Measurements from ENCODE around the gene OSBPL3.

DNA sequence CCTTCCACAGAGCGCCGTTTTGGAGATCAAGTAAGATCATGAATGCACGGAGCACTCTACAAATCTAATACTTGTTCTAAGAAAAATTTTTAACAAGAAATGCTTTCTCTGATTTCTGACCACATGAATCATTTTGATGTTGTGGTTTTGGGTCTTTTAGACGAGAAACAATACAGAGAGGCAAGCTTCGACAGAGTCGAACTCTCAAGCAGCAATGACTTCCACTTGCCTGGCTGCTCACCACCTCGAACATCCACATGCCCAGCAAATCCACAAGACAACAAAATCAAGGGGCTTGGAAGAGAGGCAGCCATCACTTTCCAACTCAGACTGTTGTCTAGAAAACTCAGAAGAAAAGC is 153.3 kb downstream of the OSBPL3 start:
- TF ChIP-seq, protein P1, sequence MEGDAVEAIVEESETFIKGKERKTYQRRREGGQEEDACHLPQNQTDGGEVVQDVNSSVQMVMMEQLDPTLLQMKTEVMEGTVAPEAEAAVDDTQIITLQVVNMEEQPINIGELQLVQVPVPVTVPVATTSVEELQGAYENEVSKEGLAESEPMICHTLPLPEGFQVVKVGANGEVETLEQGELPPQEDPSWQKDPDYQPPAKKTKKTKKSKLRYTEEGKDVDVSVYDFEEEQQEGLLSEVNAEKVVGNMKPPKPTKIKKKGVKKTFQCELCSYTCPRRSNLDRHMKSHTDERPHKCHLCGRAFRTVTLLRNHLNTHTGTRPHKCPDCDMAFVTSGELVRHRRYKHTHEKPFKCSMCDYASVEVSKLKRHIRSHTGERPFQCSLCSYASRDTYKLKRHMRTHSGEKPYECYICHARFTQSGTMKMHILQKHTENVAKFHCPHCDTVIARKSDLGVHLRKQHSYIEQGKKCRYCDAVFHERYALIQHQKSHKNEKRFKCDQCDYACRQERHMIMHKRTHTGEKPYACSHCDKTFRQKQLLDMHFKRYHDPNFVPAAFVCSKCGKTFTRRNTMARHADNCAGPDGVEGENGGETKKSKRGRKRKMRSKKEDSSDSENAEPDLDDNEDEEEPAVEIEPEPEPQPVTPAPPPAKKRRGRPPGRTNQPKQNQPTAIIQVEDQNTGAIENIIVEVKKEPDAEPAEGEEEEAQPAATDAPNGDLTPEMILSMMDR (IDR thresholded peaks at IDR 0.05 in 8 of 11, conservative IDR thresholded peaks at IDR 0.05 in 3 of 11) = no peak
- no peak for TF ChIP-seq POLR2AphosphoS5 (IDR thresholded peaks at IDR 0.05)
- no peak for TF ChIP-seq POLR2A (IDR thresholded peaks at IDR 0.05)
